Suprapubic skin (tissue), 4 donors: ENCODE data around the gene TMC3. TPM values are rescaled to one million over a fixed set of nuclear protein-coding genes. Genes with fewer than 3 reads are reported as not detected.

Source experiments
- DNase-seq, 2 donors: peaks; one replicate each; pipeline ENCODE4 v3.0.0-alpha.2; 2019; ENCODE audit warnings: low spot score in 2 of 2
- H3K27ac ChIP-seq: fragments of 200-600 bp; sonication (generic); one replicate; pipeline ENCODE4 v1.5.1; 2019
- H3K27me3 ChIP-seq: fragments of 200-600 bp; sonication (generic); one replicate; pipeline ENCODE4 v1.5.1; 2019
- H3K36me3 ChIP-seq: fragments of 200-600 bp; sonication (generic); one replicate; pipeline ENCODE4 v1.5.1; 2019
- H3K4me1 ChIP-seq: fragments of 200-600 bp; sonication (generic); one replicate; pipeline ENCODE4 v1.5.1; 2019
- H3K4me3 ChIP-seq: fragments of 200-600 bp; sonication (generic); one replicate; pipeline ENCODE4 v1.5.1; 2019; ENCODE audit warnings: mild to moderate bottlenecking
- H3K9me3 ChIP-seq: fragments of 200-600 bp; sonication (generic); one replicate; pipeline ENCODE4 v1.5.1; 2019
- EP300 ChIP-seq: sonication (generic); formaldehyde crosslinking; IDR thresholded peaks from one replicate; pipeline ENCODE4 v1.6.1; 2017; ENCODE audit warnings: antibody characterized with exemption
- POLR2A ChIP-seq, 2 donors: fragments of 450-650 bp; IDR thresholded peaks; one replicate each; pipeline ENCODE4 v1.6.1; 2017; ENCODE audit warnings: antibody characterized with exemption in 2 of 2, mild to moderate bottlenecking in 2 of 2, moderate library complexity in 2 of 2
- POLR2AphosphoS5 ChIP-seq, 3 donors: sonication (generic); formaldehyde crosslinking; IDR thresholded peaks; one replicate each; pipeline ENCODE4 v1.6.1; 2017; ENCODE audit warnings: antibody characterized with exemption in 3 of 3
- WGBS: methylation state at CpG from one replicate; pipeline ENCODE4 v1.1.5; 2018; 5-methylcytosine and 5-hydroxymethylcytosine counted together
- total RNA-seq, 4 donors: library from RNA; depleted of rRNA; stranded (reverse); fragments of >200 nt; gene quantifications; one replicate each; pipeline ENCODE4 v1.1.0, GENCODE V29; 2016
- TF ChIP-seq, protein P1 (sequence below), 2 donors: fragments of 200-600 bp in 1 of 2; fragments of 450-650 bp in 1 of 2; sonication (generic) in 1 of 2; IDR thresholded peaks; one replicate each; pipeline ENCODE4 v1.5.1; 2016 to 2019; ENCODE audit warnings: antibody characterized with exemption in 2 of 2, mild to moderate bottlenecking in 1 of 2, moderate library complexity in 1 of 2

TMC3 gene
- total RNA-seq, 4 donors from 2014 or later, result 0.16 TPM; not detected in 3

DNA sequence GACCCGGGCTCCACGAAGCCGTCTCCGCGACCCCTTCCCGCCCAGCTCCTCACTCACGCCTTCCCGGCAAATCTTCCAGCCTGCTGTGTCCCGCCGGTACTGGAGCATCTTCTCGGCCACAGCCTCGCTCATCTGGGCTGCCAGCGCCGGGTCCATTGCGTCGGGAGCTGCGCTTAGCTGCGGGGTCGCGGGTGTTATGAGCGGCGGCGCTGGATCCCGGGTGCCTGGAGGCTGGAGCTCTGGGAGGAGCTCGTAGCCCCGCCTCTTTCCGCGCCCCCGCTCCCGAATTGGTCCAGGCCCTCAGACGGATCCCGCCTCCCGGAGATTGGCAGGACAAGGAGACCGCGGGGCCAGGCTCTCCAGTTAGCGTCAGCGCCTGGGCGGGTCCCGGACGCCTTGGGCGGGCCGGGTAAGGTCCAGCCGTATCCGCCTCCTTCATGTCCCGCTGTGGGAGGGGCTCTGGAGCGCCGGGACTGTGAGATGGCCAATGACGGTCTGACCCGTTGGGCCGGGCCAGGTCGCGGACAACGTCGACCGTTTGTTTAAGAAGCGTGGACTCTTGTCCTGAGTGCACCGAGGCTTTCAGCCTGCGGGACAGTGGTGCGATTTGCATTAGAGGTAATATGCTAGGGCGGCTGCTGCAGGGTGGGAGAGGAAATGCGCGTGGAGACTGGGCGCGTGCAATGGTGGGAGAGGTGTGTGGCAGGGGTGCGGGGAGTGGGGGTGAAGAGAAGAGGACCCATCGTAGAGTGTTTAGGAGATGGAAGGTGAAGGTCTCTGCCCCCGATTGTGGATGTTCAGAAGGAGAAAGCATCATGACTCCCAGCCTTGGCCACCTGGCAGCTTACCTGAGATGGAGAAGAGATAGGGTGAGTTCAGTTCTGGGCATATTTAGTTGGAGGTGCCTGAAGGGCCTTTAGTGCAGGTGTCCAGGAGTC is 49.8 kb downstream of the TMC3 start, which contains the start of gene STARD5:
TSS of gene STARD5 (minus strand) at position 198 of the 938 bp plus-strand sequence. CDS start at position 156, 42 bp downstream.
- H3K4me3 ChIP-seq, result peak within 1 kb of the TSS; percentile 82
- DNase-seq, result peak; percentile 98 to 99
- H3K36me3 ChIP-seq, result peaks cover 14% of the 10 kb centered on the region
- H3K27me3 ChIP-seq, result no peaks in the 10 kb centered on the region
- peak; percentile 9 to 39 (median 13) for TF ChIP-seq POLR2AphosphoS5 (IDR thresholded peaks at IDR 0.05)
- TF ChIP-seq, protein P1, sequence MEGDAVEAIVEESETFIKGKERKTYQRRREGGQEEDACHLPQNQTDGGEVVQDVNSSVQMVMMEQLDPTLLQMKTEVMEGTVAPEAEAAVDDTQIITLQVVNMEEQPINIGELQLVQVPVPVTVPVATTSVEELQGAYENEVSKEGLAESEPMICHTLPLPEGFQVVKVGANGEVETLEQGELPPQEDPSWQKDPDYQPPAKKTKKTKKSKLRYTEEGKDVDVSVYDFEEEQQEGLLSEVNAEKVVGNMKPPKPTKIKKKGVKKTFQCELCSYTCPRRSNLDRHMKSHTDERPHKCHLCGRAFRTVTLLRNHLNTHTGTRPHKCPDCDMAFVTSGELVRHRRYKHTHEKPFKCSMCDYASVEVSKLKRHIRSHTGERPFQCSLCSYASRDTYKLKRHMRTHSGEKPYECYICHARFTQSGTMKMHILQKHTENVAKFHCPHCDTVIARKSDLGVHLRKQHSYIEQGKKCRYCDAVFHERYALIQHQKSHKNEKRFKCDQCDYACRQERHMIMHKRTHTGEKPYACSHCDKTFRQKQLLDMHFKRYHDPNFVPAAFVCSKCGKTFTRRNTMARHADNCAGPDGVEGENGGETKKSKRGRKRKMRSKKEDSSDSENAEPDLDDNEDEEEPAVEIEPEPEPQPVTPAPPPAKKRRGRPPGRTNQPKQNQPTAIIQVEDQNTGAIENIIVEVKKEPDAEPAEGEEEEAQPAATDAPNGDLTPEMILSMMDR (IDR thresholded peaks at IDR 0.05), result no peak
- TF ChIP-seq POLR2A (IDR thresholded peaks at IDR 0.05), result peak; percentile 71 to 86
- no peak for TF ChIP-seq EP300
- H3K9me3 ChIP-seq, result no peaks in the 10 kb centered on the region
- peaks cover 28% of the 10 kb centered on the region for H3K4me1 ChIP-seq
- 3% methylated on average over 26 of the region's 67 CpGs for WGBS
- peak within 1 kb of the TSS; percentile 81 for H3K27ac ChIP-seq

GRCh38 chr15:81323559-81323943 is 50.5 kb downstream of the TMC3 start:
- DNase-seq, result no peak
- peaks cover 28% of the 10 kb centered on the region for H3K4me1 ChIP-seq
- no peaks in the 10 kb centered on the region for H3K9me3 ChIP-seq
- H3K36me3 ChIP-seq, result peaks cover 19% of the 10 kb centered on the region
- H3K4me3 ChIP-seq, result peak overlapping the region; percentile 82
- 5% methylated on average over 4 of the region's 4 CpGs for WGBS
- TF ChIP-seq EP300 (no peak), POLR2AphosphoS5 (IDR thresholded peaks at IDR 0.05) (no peak), POLR2A (IDR thresholded peaks at IDR 0.05) (no peak)
- TF ChIP-seq, protein P1 (IDR thresholded peaks at IDR 0.05), result no peak
- no peaks in the 10 kb centered on the region for H3K27me3 ChIP-seq
- H3K27ac ChIP-seq, result peak overlapping the region; percentile 81

- Histone ChIP-seq H3K27ac (peak overlapping the region; percentile 81), H3K4me1 (peaks cover 28% of the 10 kb centered on the region), H3K36me3 (peaks cover 27% of the 10 kb centered on the region), H3K27me3 (no peaks in the 10 kb centered on the region), H3K4me3 (peak overlapping the region; percentile 82), H3K9me3 (no peaks in the 10 kb centered on the region)
- WGBS, result 41% methylated on average over 6 of the region's 6 CpGs
- DNase-seq, result no peak
- TF ChIP-seq POLR2AphosphoS5 (IDR thresholded peaks at IDR 0.05), result no peak
Measured at GRCh38 chr15:81322676-81323253, 51.2 kb downstream of the TMC3 start.

- no peak for TF ChIP-seq POLR2AphosphoS5 (IDR thresholded peaks at IDR 0.05)
- TF ChIP-seq EP300, result no peak
- no peak for TF ChIP-seq POLR2A (IDR thresholded peaks at IDR 0.05)
- TF ChIP-seq, protein P1 (IDR thresholded peaks at IDR 0.05), result no peak
- Histone ChIP-seq H3K9me3 (no peaks in the 10 kb centered on the region), H3K36me3 (peaks cover 27% of the 10 kb centered on the region), H3K4me3 (peak overlapping the region; percentile 82), H3K27me3 (no peaks in the 10 kb centered on the region), H3K27ac (no peak overlapping the region), H3K4me1 (peaks cover 28% of the 10 kb centered on the region)
- WGBS, result 59% methylated on average over 1 of the region's 1 CpG
- no peak for DNase-seq
Measured at GRCh38 chr15:81321667-81322066, 52.3 kb downstream of the TMC3 start.

GRCh38 chr15:81317642-81318017 is 56.4 kb downstream of the TMC3 start:
- no peak for DNase-seq
- H3K27me3 ChIP-seq, result no peaks in the 10 kb centered on the region
- H3K36me3 ChIP-seq, result peaks cover 27% of the 10 kb centered on the region
- H3K27ac ChIP-seq, result no peak overlapping the region
- TF ChIP-seq POLR2A (IDR thresholded peaks at IDR 0.05), result no peak
- TF ChIP-seq, protein P1 (IDR thresholded peaks at IDR 0.05), result no peak
- no peak for TF ChIP-seq EP300
- TF ChIP-seq POLR2AphosphoS5 (IDR thresholded peaks at IDR 0.05), result no peak
- H3K4me1 ChIP-seq, result peaks cover 29% of the 10 kb centered on the region
- no peak overlapping the region for H3K4me3 ChIP-seq
- 89% methylated on average over 4 of the region's 6 CpGs for WGBS
- no peaks in the 10 kb centered on the region for H3K9me3 ChIP-seq
